ENCODE measurements around the gene MRPL14.

MRPL14 gene

GRCh38 chr6:44080561-44081521 lies 46.4 kb downstream of the MRPL14 start:
- TF ChIP-seq, protein P1, sequence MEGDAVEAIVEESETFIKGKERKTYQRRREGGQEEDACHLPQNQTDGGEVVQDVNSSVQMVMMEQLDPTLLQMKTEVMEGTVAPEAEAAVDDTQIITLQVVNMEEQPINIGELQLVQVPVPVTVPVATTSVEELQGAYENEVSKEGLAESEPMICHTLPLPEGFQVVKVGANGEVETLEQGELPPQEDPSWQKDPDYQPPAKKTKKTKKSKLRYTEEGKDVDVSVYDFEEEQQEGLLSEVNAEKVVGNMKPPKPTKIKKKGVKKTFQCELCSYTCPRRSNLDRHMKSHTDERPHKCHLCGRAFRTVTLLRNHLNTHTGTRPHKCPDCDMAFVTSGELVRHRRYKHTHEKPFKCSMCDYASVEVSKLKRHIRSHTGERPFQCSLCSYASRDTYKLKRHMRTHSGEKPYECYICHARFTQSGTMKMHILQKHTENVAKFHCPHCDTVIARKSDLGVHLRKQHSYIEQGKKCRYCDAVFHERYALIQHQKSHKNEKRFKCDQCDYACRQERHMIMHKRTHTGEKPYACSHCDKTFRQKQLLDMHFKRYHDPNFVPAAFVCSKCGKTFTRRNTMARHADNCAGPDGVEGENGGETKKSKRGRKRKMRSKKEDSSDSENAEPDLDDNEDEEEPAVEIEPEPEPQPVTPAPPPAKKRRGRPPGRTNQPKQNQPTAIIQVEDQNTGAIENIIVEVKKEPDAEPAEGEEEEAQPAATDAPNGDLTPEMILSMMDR (conservative IDR thresholded peaks at IDR 0.05) = no peak
- no peak overlapping the region for H3K27ac ChIP-seq

- H3K27ac ChIP-seq = no peak overlapping the region; the same call in 1 of the 2 replicates
- TF ChIP-seq, protein P1 (conservative IDR thresholded peaks at IDR 0.05) = no peak
These were observed 47.6 kb downstream of the MRPL14 start for GRCh38 chr6:44079672-44080071.

DNA sequence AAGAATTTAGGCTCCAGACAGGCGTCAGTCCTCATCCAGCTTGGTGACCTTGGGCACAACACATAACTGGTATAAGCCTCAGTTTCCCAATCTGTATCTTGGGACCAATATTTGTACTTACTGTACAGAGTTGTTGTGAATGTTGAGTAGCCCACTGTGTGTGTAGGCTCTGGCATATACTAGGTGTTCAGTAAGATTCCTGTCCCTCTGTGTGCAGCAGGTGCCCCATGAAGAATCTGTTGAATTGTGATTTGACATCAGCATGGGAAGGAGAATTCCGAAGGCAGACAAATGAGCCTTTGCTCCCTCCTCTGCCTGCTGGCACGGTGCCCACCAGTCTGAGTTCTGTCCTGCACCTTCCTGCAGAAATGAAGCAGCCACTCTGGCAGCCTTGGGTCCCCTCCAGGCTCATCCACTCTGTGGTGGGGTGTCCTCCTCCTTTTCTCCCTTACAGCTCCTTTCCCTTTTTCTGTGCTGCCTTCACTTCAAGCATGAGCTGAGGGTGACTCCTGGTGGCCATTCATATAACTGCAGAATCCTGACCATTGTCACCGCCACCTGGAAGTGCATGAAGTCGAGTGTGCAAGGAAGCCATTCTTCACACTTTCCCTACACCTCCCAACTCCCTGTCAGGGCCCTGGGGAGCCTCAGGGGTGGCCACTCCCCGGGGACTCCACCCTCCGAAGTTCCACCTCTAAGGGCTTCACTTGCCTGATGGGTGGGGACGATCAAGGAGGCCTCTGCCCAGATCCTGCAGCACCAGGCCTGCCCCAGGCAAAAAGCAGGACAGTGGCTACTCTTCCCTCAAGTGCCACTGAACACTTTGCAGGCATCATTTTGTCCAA lies 48.2 kb downstream of the MRPL14 start:
- TF ChIP-seq, protein P1 (conservative IDR thresholded peaks at IDR 0.05) = peak; percentile 97
- no peak overlapping the region; the same call in 1 of the 2 replicates for H3K27ac ChIP-seq

DNA sequence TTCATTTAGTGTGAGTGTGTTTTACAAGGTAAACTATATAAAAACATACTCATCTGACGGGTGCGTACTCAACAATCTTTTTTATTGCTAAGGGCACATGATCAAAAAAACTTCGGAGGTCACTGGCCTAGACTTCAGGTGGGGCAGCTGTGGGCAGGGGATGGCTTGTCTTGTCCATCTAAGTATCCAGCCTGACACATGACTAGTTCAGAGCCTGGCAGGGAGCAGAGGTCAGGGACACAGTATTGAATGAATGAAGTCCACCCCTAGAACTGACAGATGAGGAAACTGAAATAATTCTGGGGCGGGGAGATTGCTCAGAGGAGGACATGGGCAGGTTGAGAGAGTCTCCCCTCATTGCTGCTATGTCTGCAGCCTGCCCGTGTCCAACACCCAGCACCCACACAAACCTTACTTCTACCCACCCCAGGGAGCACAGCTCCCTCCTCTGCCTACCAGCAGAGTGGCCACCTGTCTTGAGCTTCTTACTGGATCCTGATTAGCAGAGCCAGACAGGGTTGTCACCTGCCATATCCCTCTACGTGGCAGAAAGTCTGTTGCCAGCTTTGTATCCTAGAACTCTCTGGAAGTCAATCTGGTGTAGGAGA lies 48.9 kb downstream of the MRPL14 start:
- no peak overlapping the region; the same call in 1 of the 2 replicates for H3K27ac ChIP-seq
- TF ChIP-seq, protein P1 (conservative IDR thresholded peaks at IDR 0.05) = no peak

DNA sequence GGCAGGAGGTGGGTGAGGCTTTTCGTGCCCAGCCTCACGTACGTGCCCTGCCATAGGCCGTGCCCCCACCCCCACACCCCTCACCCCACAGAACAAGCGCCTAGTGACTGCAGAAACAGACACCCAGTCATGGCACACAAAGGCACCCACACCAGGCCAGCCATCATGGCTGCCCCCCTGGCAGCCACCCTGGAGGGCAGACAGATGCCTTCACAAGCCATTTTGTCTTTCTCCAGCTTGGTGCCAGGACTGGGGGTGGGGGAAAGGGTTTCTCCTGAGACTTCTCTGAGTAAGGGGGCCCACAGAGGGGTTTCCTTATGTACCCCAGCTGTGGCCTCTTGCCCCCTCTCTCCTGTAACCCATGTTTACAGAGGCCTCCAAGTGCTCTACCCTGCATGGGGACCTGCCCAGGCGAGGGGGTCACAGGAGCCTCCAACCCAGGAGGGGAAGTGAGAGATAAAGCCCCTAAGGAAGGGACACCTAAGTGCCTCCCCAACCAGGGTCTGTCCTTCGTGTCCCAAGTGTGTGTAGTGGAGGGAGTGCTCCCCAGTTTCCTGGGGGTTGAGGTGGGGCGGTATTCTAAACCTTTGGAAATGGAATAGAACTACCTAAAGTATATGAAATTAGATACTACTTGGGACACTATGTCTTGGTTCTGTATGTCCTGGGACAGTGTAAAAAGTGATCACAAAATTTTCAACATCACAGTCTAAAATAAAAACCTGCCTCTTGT lies 49.9 kb downstream of the MRPL14 start:
- TF ChIP-seq, protein P1 (conservative IDR thresholded peaks at IDR 0.05) = no peak
- no peak overlapping the region; the same call in 1 of the 2 replicates for H3K27ac ChIP-seq

DNA sequence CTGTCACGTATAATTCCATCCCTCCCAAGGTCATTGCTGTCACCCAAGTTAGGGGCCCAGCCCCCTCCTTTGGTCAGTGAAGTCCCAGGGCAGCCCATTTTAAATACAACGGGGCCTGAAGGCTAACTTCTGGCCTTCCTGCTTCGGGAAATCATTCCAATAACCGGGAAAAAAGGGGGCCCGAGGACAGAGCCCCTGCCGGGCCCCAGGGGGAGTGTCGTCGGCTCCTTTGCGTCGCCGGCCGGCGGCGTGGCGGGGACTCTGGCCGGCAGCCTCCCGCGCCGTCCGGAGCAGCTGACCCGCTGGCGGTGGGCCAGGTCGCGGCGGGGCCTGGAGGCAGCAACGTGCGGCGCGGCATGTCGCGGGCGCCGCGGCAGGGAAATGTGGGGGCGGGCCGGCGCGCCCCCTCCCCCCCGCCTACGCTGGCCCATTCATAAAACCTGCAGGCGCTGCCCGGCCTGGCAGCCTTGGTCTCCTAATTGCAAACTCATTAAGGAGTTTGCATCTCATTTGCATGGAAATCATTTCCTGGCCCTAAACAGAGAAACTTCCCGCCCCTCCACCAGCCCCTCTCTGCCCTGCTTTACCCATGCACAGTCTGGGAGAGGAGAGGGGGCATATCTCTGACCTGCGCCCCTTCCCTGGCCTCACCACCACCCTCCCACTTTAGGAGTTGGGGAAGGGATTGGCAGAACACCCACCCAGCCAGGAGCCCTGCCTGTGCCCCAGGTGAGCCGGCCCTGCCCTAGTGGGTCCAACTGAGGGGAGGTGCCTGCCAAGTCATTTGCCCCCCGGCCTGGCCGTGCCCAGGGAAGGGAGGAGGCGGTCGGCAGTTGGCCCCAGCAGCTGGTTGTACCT lies 50.7 kb downstream of the MRPL14 start:
- H3K27ac ChIP-seq = no peak overlapping the region; the same call in 1 of the 2 replicates
- TF ChIP-seq, protein P1 (conservative IDR thresholded peaks at IDR 0.05) = no peak
